ENCODE data around the gene MGLL.

Gene MGLL

GRCh38 chr3:127668906-127669305 is 153.4 kb downstream of the MGLL start:
- no peak overlapping the region for H3K14ac ChIP-seq (ENCODE audit: low read length)
- H2AFZ ChIP-seq (ENCODE audit: insufficient read depth, low read length, poor library complexity), result no peak overlapping the region
- no peak for DNase-seq
- no peak overlapping the region for H3K9ac ChIP-seq (ENCODE audit: low read length)
- H3K4me3 ChIP-seq (ENCODE audit: low read depth, low read length), result no peak overlapping the region
- H3K9me3 ChIP-seq (ENCODE audit: insufficient read depth, low read depth, low read length), result no peaks in the 10 kb centered on the region
- H2BK12ac ChIP-seq (ENCODE audit: low read length), result no peak overlapping the region
- no peak overlapping the region for H4K12ac ChIP-seq (ENCODE audit: low read depth, low read length)
- no peak overlapping the region for H3K4me2 ChIP-seq (ENCODE audit: low read length)
- no peak overlapping the region for H4K8ac ChIP-seq (ENCODE audit: low read depth, low read length)
- no peak overlapping the region for H4K91ac ChIP-seq (ENCODE audit: low read depth, low read length)
- no peak overlapping the region for H3K27ac ChIP-seq (ENCODE audit: low read depth, low read length)
- WGBS (ENCODE audit: extremely low coverage, insufficient coverage, insufficient read length), result no CpG with 5 or more reads among the region's 7 CpGs
- H3K27me3 ChIP-seq (ENCODE audit: insufficient read depth, low read length), result no peaks in the 10 kb centered on the region
- no peak overlapping the region for H2BK120ac ChIP-seq (ENCODE audit: insufficient read depth, low read length, poor library complexity)
- no peak overlapping the region for H2AK5ac ChIP-seq (ENCODE audit: low read length)
- H3K4me1 ChIP-seq (ENCODE audit: control insufficient read depth in 1 of 2, insufficient read depth in 2 of 2, low read length in 2 of 2), result peaks cover 3 to 10% of the 10 kb centered on the region in 2 experiments
- no peak overlapping the region for H3K18ac ChIP-seq (ENCODE audit: low read length)
- H3K79me2 ChIP-seq (ENCODE audit: control insufficient read depth, insufficient read depth, low read length, poor library complexity), result no peaks in the 10 kb centered on the region
- H3K4ac ChIP-seq (ENCODE audit: low read depth, low read length), result no peak overlapping the region
- H2BK5ac ChIP-seq (ENCODE audit: low read depth, low read length, poor library complexity), result no peak overlapping the region
- H3K79me1 ChIP-seq (ENCODE audit: low read length), result peaks cover 9% of the 10 kb centered on the region
- H3K23ac ChIP-seq (ENCODE audit: low read length), result no peak overlapping the region
- no peaks in the 10 kb centered on the region for H3K36me3 ChIP-seq (ENCODE audit: control insufficient read depth in 1 of 2, insufficient read depth in 2 of 2, low read length in 2 of 2)

DNA sequence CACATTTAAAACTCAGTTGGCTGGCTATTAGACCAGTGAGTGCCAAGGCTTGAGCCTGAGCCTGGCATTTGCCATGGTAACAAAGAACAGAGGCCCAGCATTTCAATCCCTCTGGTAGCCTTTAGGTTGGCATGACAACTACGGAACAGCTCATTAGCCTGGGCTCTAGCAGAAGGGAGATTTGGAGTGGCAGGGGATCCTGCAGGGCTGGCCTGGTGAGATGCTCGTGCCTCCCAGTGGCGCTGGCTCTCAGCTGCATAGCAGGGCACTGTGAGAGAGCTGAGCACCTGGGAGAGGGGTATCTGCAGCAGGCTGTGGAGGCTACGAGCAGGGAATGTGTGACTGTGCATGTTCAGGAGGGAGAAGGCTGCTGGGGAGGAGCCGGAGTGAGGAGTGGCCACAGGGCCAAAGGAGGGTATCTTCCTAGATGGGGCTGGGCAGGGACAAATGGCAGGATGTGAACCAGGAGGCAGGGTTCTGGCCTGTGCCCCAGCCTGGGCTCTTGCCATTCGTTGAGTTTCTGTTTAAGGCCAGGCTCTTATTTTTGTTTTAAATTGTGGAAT is 155.1 kb downstream of the MGLL start:
- H3K27ac ChIP-seq (ENCODE audit: low read depth, low read length), result no peak overlapping the region
- H3K79me1 ChIP-seq (ENCODE audit: low read length), result peaks cover 3% of the 10 kb centered on the region
- no peaks in the 10 kb centered on the region for H3K27me3 ChIP-seq (ENCODE audit: insufficient read depth, low read length)
- H3K36me3 ChIP-seq (ENCODE audit: control insufficient read depth in 1 of 2, insufficient read depth in 2 of 2, low read length in 2 of 2), result no peaks in the 10 kb centered on the region
- no peak overlapping the region for H3K14ac ChIP-seq (ENCODE audit: low read length)
- no peak overlapping the region for H3K4me3 ChIP-seq (ENCODE audit: low read depth, low read length)
- peaks cover 1 to 2% of the 10 kb centered on the region in 2 experiments for H3K4me1 ChIP-seq (ENCODE audit: control insufficient read depth in 1 of 2, insufficient read depth in 2 of 2, low read length in 2 of 2)
- H3K9me3 ChIP-seq (ENCODE audit: insufficient read depth, low read depth, low read length), result no peaks in the 10 kb centered on the region
- no peak overlapping the region for H4K91ac ChIP-seq (ENCODE audit: low read depth, low read length)
- WGBS (ENCODE audit: extremely low coverage, insufficient coverage, insufficient read length), result no CpG with 5 or more reads among the region's 6 CpGs
- no peak overlapping the region for H4K8ac ChIP-seq (ENCODE audit: low read depth, low read length)
- no peak for DNase-seq
- H3K9ac ChIP-seq (ENCODE audit: low read length), result no peak overlapping the region
- no peak overlapping the region for H2BK12ac ChIP-seq (ENCODE audit: low read length)
- no peaks in the 10 kb centered on the region for H3K79me2 ChIP-seq (ENCODE audit: control insufficient read depth, insufficient read depth, low read length, poor library complexity)
- H2AK5ac ChIP-seq (ENCODE audit: low read length), result no peak overlapping the region
- H3K4ac ChIP-seq (ENCODE audit: low read depth, low read length), result no peak overlapping the region
- H2AFZ ChIP-seq (ENCODE audit: insufficient read depth, low read length, poor library complexity), result no peak overlapping the region
- H3K4me2 ChIP-seq (ENCODE audit: low read length), result no peak overlapping the region
- H4K12ac ChIP-seq (ENCODE audit: low read depth, low read length), result no peak overlapping the region
- H2BK5ac ChIP-seq (ENCODE audit: low read depth, low read length, poor library complexity), result no peak overlapping the region
- no peak overlapping the region for H2BK120ac ChIP-seq (ENCODE audit: insufficient read depth, low read length, poor library complexity)
- no peak overlapping the region for H3K18ac ChIP-seq (ENCODE audit: low read length)
- no peak overlapping the region for H3K23ac ChIP-seq (ENCODE audit: low read length)

GRCh38 chr3:127666676-127667075 is 155.6 kb downstream of the MGLL start:
- no peak overlapping the region for H4K91ac ChIP-seq (ENCODE audit: low read depth, low read length)
- no peaks in the 10 kb centered on the region for H3K79me1 ChIP-seq (ENCODE audit: low read length)
- no peaks in the 10 kb centered on the region for H3K4me1 ChIP-seq (ENCODE audit: control insufficient read depth in 1 of 2, insufficient read depth in 2 of 2, low read length in 2 of 2)
- H3K14ac ChIP-seq (ENCODE audit: low read length), result no peak overlapping the region
- no peak overlapping the region for H2BK12ac ChIP-seq (ENCODE audit: low read length)
- no peak overlapping the region for H3K27ac ChIP-seq (ENCODE audit: low read depth, low read length)
- no peak overlapping the region for H3K9ac ChIP-seq (ENCODE audit: low read length)
- H2AFZ ChIP-seq (ENCODE audit: insufficient read depth, low read length, poor library complexity), result no peak overlapping the region
- H3K18ac ChIP-seq (ENCODE audit: low read length), result no peak overlapping the region
- no peaks in the 10 kb centered on the region for H3K79me2 ChIP-seq (ENCODE audit: control insufficient read depth, insufficient read depth, low read length, poor library complexity)
- H3K4me3 ChIP-seq (ENCODE audit: low read depth, low read length), result no peak overlapping the region
- no peak overlapping the region for H2BK120ac ChIP-seq (ENCODE audit: insufficient read depth, low read length, poor library complexity)
- H3K4me2 ChIP-seq (ENCODE audit: low read length), result no peak overlapping the region
- no peak overlapping the region for H4K8ac ChIP-seq (ENCODE audit: low read depth, low read length)
- no peak overlapping the region for H2BK5ac ChIP-seq (ENCODE audit: low read depth, low read length, poor library complexity)
- no peak overlapping the region for H2AK5ac ChIP-seq (ENCODE audit: low read length)
- H3K4ac ChIP-seq (ENCODE audit: low read depth, low read length), result no peak overlapping the region
- no peaks in the 10 kb centered on the region for H3K9me3 ChIP-seq (ENCODE audit: insufficient read depth, low read depth, low read length)
- DNase-seq, result no peak
- no peaks in the 10 kb centered on the region for H3K27me3 ChIP-seq (ENCODE audit: insufficient read depth, low read length)
- H4K12ac ChIP-seq (ENCODE audit: low read depth, low read length), result no peak overlapping the region
- no CpG with 5 or more reads among the region's 2 CpGs for WGBS (ENCODE audit: extremely low coverage, insufficient coverage, insufficient read length)
- H3K36me3 ChIP-seq (ENCODE audit: control insufficient read depth in 1 of 2, insufficient read depth in 2 of 2, low read length in 2 of 2), result no peaks in the 10 kb centered on the region
- no peak overlapping the region for H3K23ac ChIP-seq (ENCODE audit: low read length)

DNA sequence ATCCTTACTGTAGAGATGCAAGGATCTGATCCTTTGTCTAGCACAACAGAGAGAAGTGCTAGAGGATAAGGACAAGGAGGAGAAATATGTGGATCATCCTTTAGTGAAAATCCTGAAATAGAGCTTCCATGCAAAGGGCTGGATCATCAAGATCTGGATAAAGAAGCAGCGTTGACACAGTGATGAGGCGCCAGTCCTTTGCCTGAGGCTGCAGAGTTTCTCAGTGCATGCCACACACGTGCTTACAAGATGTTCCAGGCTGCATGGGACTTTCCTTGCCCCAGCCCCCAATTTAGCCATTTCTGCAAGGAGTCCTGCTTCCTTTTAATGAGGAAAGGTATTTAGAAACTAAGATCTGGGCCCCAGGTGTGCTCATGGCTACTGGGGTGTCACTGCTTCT is 156.7 kb downstream of the MGLL start:
- H3K4me1 ChIP-seq (ENCODE audit: control insufficient read depth in 1 of 2, insufficient read depth in 2 of 2, low read length in 2 of 2), result no peaks in the 10 kb centered on the region
- no peaks in the 10 kb centered on the region for H3K79me2 ChIP-seq (ENCODE audit: control insufficient read depth, insufficient read depth, low read length, poor library complexity)
- H4K91ac ChIP-seq (ENCODE audit: low read depth, low read length), result no peak overlapping the region
- H2BK5ac ChIP-seq (ENCODE audit: low read depth, low read length, poor library complexity), result no peak overlapping the region
- H4K12ac ChIP-seq (ENCODE audit: low read depth, low read length), result no peak overlapping the region
- H3K9ac ChIP-seq (ENCODE audit: low read length), result no peak overlapping the region
- H3K4ac ChIP-seq (ENCODE audit: low read depth, low read length), result no peak overlapping the region
- DNase-seq, result no peak
- H3K27ac ChIP-seq (ENCODE audit: low read depth, low read length), result no peak overlapping the region
- no peaks in the 10 kb centered on the region for H3K27me3 ChIP-seq (ENCODE audit: insufficient read depth, low read length)
- H2AK5ac ChIP-seq (ENCODE audit: low read length), result no peak overlapping the region
- H3K4me2 ChIP-seq (ENCODE audit: low read length), result no peak overlapping the region
- H2BK120ac ChIP-seq (ENCODE audit: insufficient read depth, low read length, poor library complexity), result no peak overlapping the region
- no peaks in the 10 kb centered on the region for H3K79me1 ChIP-seq (ENCODE audit: low read length)
- H3K4me3 ChIP-seq (ENCODE audit: low read depth, low read length), result no peak overlapping the region
- no peaks in the 10 kb centered on the region for H3K36me3 ChIP-seq (ENCODE audit: control insufficient read depth in 1 of 2, insufficient read depth in 2 of 2, low read length in 2 of 2)
- no peak overlapping the region for H3K23ac ChIP-seq (ENCODE audit: low read length)
- H3K18ac ChIP-seq (ENCODE audit: low read length), result no peak overlapping the region
- WGBS (ENCODE audit: extremely low coverage, insufficient coverage, insufficient read length), result no CpG with 5 or more reads among the region's 3 CpGs
- H2BK12ac ChIP-seq (ENCODE audit: low read length), result no peak overlapping the region
- no peak overlapping the region for H3K14ac ChIP-seq (ENCODE audit: low read length)
- no peaks in the 10 kb centered on the region for H3K9me3 ChIP-seq (ENCODE audit: insufficient read depth, low read depth, low read length)
- no peak overlapping the region for H2AFZ ChIP-seq (ENCODE audit: insufficient read depth, low read length, poor library complexity)
- H4K8ac ChIP-seq (ENCODE audit: low read depth, low read length), result no peak overlapping the region

Data from trophoblast cell (in vitro differentiated cells and primary cell).